ENCODE measurements around the gene TUBB4B. TPM values are rescaled to one million over a fixed set of nuclear protein-coding genes. Genes with fewer than 3 reads are reported as not detected.

TUBB4B gene
- total RNA-seq, 1 experiment from 2014 or later, result 180 TPM

DNA sequence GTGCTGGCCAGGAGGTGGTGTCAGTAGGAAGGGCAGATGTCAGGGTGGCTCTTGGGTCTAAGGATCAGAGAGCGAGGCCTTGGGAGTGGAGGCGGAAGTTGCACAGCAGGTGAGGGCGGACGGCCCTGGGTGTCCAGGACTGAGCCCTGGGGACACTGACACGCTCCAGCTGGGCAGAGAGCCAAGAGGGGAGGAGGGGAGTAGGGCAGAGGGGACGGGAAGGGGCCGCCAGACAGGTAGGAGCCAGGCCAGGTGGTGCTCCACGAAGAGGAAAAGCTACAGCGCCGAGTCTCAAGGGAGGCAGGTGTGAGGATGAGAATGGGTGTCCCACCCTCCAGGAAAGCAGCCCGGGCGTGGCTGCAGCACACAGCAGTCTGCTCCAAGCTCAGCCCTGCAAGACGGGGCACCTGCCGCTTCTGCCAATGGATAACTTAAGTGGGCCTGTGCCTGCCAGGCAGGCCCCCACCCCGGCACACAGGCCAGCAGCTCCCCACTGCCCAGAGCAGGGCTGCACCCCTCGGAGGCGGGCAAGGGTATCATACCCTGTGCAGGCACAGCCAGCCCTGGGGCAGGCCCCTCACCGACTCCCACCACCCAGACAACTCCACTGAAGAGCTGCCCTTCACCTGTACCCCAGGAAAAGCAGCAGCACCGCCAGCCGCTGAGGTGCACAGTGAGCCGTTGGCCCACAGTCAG is 45.4 kb upstream of the TUBB4B start:
- Mint-ChIP-seq H3K27ac (ENCODE audit: low read depth, unreplicated experiment) (no peak overlapping the region), H3K36me3 (ENCODE audit: insufficient read depth, unreplicated experiment) (peaks cover 10% of the 10 kb centered on the region), H3K27me3 (ENCODE audit: insufficient read depth, unreplicated experiment) (no peaks in the 10 kb centered on the region), H3K9me3 (ENCODE audit: unreplicated experiment) (no peaks in the 10 kb centered on the region), H3K4me1 (ENCODE audit: insufficient read depth, unreplicated experiment) (peaks cover 18% of the 10 kb centered on the region), H3K4me3 (ENCODE audit: unreplicated experiment) (peak overlapping the region; percentile 36)
- intact Hi-C loops (cut with micrococcal nuclease), result no loop called here
- BruUV-seq (replicated peaks), result no TSS peak
- TF ChIP-seq CTCF (IDR thresholded peaks at IDR 0.05; ENCODE audit: unreplicated experiment), result no peak
- no peak for DNase-seq (ENCODE audit: unreplicated experiment)
- ChIA-PET CTCF (interaction anchor here (0.6 to 1.1 kb wide), 5 partner anchors 23 to 1073 kb away, joined by 3 to 5 read pairs (median 3); partner anchors contain the start of gene RNF224), POLR2A (interaction anchor here (0.5 to 2.1 kb wide), 7 partner anchors 9 to 149 kb away, joined by 3 to 13 read pairs (median 3); partner anchors contain the start of genes NDOR1, TMEM203 and TUBB4B)

- peak; percentile 53 for DNase-seq (ENCODE audit: unreplicated experiment)
- Mint-ChIP-seq H3K9me3 (ENCODE audit: unreplicated experiment) (no peaks in the 10 kb centered on the region), H3K36me3 (ENCODE audit: insufficient read depth, unreplicated experiment) (peaks cover 8% of the 10 kb centered on the region), H3K4me3 (ENCODE audit: unreplicated experiment) (peak overlapping the region; percentile 76), H3K4me1 (ENCODE audit: insufficient read depth, unreplicated experiment) (peaks cover 18% of the 10 kb centered on the region), H3K27ac (ENCODE audit: low read depth, unreplicated experiment) (no peak overlapping the region), H3K27me3 (ENCODE audit: insufficient read depth, unreplicated experiment) (no peaks in the 10 kb centered on the region)
- TF ChIP-seq CTCF (IDR thresholded peaks at IDR 0.05; ENCODE audit: unreplicated experiment), result no peak
- POLR2A ChIA-PET, result interaction anchor here (0.6 to 3.6 kb wide), 6 partner anchors 10 to 425 kb away, joined by 3 to 43 read pairs (median 10); partner anchors contain the start of genes ANAPC2, CYSRT1, RNF224 and SSNA1
- BruUV-seq (replicated peaks), result no TSS peak
- intact Hi-C loops (cut with micrococcal nuclease), result no loop called here
- CTCF ChIA-PET, result interaction anchor here (0.5 to 1.3 kb wide), 6 partner anchors 25 to 138 kb away, joined by 3 to 7 read pairs (median 3); no protein-coding TSS in a partner anchor
These were observed 42.8 kb upstream of the TUBB4B start for GRCh38 chr9:137198051-137198901.

- Mint-ChIP-seq H3K4me1 (ENCODE audit: insufficient read depth, unreplicated experiment) (peaks cover 18% of the 10 kb centered on the region), H3K36me3 (ENCODE audit: insufficient read depth, unreplicated experiment) (peaks cover 8% of the 10 kb centered on the region), H3K4me3 (ENCODE audit: unreplicated experiment) (peak overlapping the region; percentile 76), H3K9me3 (ENCODE audit: unreplicated experiment) (no peaks in the 10 kb centered on the region), H3K27ac (ENCODE audit: low read depth, unreplicated experiment) (no peak overlapping the region), H3K27me3 (ENCODE audit: insufficient read depth, unreplicated experiment) (no peaks in the 10 kb centered on the region)
- no TSS peak for BruUV-seq (replicated peaks)
- no peak for DNase-seq (ENCODE audit: unreplicated experiment)
- CTCF ChIA-PET, result interaction anchor here (0.6 to 1.3 kb wide), 5 partner anchors 18 to 711 kb away, joined by 3 to 7 read pairs (median 4); no protein-coding TSS in a partner anchor
- POLR2A ChIA-PET, result interaction anchor here (1.5 to 3.6 kb wide), 4 partner anchors 10 to 69 kb away, joined by 5 to 43 read pairs (median 22); partner anchors contain the start of genes ANAPC2, CYSRT1, RNF224 and SSNA1
- TF ChIP-seq CTCF (IDR thresholded peaks at IDR 0.05; ENCODE audit: unreplicated experiment), result no peak
- intact Hi-C loops (cut with micrococcal nuclease), result no loop called here
These were observed 42.2 kb upstream of the TUBB4B start for GRCh38 chr9:137198902-137199283.

All from MCF 10A (cell line).